ENCODE data around the gene GALNTL6.

DNA sequence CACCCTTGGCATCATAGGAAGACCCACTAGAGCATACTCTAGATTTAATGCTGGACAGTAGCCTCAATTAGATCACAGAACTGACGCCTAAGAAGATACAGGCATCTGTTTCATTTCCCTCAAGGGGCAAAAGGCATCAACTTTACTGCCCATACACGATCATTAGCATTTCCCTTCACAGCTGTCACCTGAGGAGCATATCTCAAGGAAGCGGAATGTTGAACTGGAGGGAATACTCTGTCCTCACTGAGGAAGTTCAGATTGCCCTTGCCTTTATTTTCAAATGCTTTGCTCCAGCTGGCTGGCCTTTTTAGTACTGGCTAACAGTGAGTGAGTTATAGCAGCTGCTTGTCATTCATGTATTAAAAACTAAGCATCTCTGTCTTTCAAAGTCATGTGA, 847.0 kb downstream of the GALNTL6 start:
- no peak for TF ChIP-seq POLR2AphosphoS5 (IDR thresholded peaks at IDR 0.05)
- TF ChIP-seq, protein P1, sequence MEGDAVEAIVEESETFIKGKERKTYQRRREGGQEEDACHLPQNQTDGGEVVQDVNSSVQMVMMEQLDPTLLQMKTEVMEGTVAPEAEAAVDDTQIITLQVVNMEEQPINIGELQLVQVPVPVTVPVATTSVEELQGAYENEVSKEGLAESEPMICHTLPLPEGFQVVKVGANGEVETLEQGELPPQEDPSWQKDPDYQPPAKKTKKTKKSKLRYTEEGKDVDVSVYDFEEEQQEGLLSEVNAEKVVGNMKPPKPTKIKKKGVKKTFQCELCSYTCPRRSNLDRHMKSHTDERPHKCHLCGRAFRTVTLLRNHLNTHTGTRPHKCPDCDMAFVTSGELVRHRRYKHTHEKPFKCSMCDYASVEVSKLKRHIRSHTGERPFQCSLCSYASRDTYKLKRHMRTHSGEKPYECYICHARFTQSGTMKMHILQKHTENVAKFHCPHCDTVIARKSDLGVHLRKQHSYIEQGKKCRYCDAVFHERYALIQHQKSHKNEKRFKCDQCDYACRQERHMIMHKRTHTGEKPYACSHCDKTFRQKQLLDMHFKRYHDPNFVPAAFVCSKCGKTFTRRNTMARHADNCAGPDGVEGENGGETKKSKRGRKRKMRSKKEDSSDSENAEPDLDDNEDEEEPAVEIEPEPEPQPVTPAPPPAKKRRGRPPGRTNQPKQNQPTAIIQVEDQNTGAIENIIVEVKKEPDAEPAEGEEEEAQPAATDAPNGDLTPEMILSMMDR (IDR thresholded peaks at IDR 0.05): no peak
- no peak for TF ChIP-seq POLR2A (IDR thresholded peaks at IDR 0.05)
- no peak for TF ChIP-seq EP300 (IDR thresholded peaks at IDR 0.05)

Data from suprapubic skin (tissue), 4 donors.